Prostate gland (tissue), 2 donors: Measurements from ENCODE around the gene COX7B.

Source experiments
- CTCF ChIP-seq, 4 experiments: fragments of 200-600 bp in 2 of 4; fragments of 450-650 bp in 2 of 4; sonication (generic) in 2 of 4; IDR thresholded peaks; 1 replicate in 3 of 4; 2 replicates in 1 of 4; pipeline ENCODE4 v1.5.1; 2016 to 2019; ENCODE audit warnings: antibody characterized with exemption in 4 of 4, mild to moderate bottlenecking in 2 of 4, moderate library complexity in 2 of 4
- POLR2A ChIP-seq: fragments of 450-650 bp; IDR thresholded peaks from one replicate; pipeline ENCODE4 v1.6.1; 2016; ENCODE audit warnings: antibody characterized with exemption, mild to moderate bottlenecking
- POLR2AphosphoS5 ChIP-seq: sonication (generic); formaldehyde crosslinking; IDR thresholded peaks from one replicate; pipeline ENCODE4 v1.6.1; 2017; ENCODE audit warnings: antibody characterized with exemption

GRCh38 chrX:77938083-77938680 is 38.9 kb downstream of the COX7B start:
- TF ChIP-seq CTCF (IDR thresholded peaks at IDR 0.05) (no peak), POLR2AphosphoS5 (no peak), POLR2A (no peak)
